GM12875 (cell line): ENCODE data around the gene SIRT7.

Source experiments
- H3K4me3 ChIP-seq: one replicate; pipeline ENCODE4 v1.5.1; 2011; ENCODE audit warnings: low read depth, low read length, control low read depth
- TF ChIP-seq, protein P1 (sequence below): IDR thresholded peaks from 2 replicates; pipeline ENCODE4 v1.5.1; 2011; ENCODE audit warnings: low read depth, mild to moderate bottlenecking, control low read depth, inconsistent platforms, low read length, moderate library complexity, borderline replicate concordance; ENCODE audit not compliant: insufficient read depth

SIRT7 gene, protein sequence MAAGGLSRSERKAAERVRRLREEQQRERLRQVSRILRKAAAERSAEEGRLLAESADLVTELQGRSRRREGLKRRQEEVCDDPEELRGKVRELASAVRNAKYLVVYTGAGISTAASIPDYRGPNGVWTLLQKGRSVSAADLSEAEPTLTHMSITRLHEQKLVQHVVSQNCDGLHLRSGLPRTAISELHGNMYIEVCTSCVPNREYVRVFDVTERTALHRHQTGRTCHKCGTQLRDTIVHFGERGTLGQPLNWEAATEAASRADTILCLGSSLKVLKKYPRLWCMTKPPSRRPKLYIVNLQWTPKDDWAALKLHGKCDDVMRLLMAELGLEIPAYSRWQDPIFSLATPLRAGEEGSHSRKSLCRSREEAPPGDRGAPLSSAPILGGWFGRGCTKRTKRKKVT

DNA sequence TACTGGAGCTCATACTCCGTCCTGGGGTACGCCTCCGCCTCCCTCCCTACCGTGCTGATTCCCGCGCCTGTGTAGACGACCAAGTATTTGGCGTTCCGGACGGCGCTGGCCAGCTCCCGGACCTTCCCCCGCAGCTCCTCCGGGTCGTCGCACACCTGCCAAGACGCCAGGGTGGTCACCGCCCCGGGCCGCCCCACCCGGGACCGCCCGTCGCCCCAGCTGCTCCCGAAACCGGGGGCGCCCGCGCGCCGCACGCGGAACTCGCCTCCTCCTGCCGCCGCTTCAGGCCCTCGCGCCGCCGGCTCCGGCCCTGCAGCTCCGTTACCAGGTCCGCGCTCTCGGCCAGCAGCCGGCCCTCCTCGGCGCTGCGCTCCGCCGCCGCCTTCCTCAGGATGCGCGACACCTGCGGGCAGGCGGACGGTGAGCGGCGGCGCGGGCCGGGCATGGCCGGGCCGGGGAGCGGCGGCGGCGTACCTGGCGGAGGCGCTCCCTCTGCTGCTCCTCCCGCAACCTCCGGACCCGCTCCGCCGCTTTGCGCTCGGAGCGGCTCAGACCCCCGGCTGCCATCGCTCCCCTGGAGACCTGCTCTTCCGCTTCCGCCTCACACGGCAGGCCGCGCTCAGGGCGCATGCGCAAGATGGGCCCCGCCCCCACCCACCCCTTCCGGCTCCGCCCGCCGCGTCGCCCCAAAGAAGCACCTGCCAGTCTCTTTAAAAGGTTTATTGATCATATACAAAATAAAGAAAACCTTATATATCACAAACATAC lies at the start of gene SIRT7:
TSS of gene SIRT7 (minus strand) at position 612 of the 768 bp plus-strand sequence. CDS start at position 567, 45 bp downstream.
- H3K4me3 ChIP-seq: peak within 1 kb of the TSS; percentile 65
- TF ChIP-seq, protein P1, sequence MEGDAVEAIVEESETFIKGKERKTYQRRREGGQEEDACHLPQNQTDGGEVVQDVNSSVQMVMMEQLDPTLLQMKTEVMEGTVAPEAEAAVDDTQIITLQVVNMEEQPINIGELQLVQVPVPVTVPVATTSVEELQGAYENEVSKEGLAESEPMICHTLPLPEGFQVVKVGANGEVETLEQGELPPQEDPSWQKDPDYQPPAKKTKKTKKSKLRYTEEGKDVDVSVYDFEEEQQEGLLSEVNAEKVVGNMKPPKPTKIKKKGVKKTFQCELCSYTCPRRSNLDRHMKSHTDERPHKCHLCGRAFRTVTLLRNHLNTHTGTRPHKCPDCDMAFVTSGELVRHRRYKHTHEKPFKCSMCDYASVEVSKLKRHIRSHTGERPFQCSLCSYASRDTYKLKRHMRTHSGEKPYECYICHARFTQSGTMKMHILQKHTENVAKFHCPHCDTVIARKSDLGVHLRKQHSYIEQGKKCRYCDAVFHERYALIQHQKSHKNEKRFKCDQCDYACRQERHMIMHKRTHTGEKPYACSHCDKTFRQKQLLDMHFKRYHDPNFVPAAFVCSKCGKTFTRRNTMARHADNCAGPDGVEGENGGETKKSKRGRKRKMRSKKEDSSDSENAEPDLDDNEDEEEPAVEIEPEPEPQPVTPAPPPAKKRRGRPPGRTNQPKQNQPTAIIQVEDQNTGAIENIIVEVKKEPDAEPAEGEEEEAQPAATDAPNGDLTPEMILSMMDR: no peak

DNA sequence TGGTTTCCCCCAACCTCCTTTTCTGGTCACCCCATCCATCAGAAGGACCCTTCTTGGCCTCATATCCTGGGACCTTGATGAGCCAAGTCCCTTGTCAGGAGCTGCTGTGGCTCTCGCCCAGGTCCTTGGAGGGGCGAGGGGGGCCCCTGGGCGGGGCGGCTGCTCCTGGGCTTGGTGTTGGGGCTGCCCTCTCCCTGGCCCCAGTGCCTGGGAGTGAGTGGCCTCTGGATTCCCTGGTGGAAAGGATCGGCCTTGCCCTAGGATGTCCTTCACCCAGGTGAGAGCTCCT lies 49.2 kb upstream of the SIRT7 start:
- TF ChIP-seq, protein P1: no peak
- H3K4me3 ChIP-seq: no peak overlapping the region

DNA sequence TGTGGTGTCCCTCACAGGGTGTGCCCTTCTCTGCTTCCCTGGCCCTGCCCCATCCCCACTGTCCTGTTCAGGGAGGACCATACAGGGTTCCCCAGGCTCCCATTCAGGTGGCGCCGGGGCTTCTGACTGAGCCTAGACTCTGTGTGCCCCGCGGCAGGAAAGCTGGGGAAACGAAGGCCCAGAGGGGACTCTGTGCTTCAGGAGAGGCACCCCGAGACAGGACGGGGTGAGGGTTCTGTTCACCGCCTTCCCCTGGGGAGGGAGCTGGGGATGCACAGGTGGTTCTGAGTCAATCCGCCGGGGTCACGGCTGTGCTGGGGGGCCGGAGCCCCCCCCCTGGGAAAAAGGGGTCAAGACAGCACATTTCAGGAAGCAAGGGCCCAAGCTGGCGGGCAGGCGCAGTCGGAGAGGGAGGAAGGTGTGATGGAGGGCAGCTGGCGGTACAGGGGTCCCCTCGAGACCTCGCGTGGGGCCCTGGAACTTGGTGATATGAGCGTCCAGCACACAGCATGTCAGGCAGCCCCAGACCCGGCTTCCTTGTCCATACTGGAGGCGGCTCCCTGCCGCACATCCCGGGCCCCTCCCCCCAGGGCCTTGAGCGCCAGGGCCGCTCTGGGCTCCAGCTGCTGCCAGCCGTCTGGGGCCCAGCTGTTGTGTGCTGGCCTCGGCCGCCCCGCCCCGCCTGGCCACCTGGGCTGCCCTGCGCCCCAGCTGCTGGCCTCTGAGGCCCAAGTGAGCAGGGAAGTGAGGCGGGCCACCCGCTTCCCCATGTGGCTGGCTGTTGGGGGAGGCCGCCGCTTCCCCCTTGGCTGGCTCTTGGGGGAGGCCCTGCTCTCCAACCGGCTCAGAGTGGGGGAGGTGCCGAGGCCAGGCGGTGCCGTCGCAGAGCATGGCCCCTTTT lies 48.6 kb upstream of the SIRT7 start:
- no peak overlapping the region for H3K4me3 ChIP-seq
- TF ChIP-seq, protein P1: no peak

DNA sequence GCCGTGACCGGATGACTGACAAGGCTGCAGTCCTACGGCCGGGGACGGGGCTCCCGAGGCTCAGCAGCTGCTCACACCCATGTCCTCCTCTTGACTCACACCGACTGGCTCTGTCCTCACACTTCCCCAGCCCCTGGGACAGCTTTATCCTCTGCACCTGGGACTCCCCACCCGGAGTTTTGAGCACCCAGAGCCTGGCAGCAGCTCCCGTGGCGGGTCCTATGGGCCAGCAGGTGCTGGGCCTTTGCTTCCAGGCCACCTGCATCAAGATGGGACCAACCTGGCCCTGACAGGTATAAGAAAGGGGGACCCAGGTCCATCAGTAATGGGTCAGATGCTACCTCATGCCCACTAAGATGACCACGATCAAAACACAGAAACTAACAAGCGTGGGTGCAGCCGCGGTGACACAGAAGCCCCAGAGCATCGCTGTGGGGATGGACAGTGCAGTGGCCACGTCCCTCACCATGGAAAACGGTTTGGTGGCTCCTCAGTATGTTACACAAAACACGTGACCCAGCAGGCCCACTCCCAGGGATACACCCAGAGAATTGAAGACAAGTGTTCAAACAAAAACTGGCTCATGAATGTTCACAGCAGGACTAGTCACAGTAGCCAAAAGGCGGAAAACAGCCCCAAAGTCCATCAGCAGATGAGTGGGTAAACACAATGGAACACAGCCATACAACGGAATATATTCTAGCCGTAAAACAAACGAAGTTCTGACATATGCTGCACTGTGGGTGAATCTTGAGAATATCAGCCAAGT lies 46.3 kb upstream of the SIRT7 start:
- no peak overlapping the region for H3K4me3 ChIP-seq
- TF ChIP-seq, protein P1: no peak

DNA sequence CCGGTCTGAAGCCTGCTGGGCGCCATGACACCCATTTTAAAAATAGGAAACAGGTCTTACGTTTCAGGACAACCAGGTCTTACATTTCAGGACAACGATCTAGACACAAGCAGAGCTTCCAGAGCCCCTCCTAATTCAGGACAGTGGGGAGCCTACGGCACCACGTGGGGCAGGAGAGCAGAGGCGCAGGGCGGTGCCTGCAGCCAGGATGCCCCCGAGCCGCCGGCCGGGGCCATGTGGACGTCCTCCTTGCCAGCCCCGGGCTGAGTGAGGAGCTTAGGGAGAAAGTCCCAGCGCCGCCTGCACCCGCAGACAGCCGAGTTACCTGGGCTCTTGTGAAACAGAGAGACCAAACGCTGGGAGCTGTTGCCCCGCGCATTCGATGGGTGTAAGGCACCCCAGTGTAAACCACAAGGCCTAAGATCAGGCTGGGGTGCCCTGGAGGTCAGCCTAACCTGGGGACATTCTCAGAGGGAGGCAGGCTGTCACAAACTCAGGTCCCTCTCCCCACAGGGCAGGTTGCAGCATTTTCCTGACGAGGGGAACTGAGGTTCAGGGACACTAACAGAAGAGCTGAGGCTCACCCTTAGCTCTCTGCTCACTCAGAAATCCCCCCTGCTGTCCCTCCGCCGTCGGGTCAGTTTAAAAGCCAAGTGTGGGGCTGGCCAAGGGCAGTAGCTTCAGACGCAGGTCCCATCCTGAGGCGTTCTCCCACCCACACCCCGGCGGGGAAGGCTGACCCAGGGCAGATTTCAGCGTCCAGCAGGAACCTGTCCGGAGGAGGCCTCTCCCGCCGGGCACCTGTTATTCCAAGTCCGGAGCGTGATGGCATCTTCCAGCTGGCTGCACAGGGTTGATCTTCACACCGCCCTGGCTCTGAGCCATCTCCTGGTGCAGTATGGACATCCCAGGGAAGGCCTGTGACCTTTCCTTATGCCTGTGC lies 44.8 kb upstream of the SIRT7 start:
- no peak overlapping the region for H3K4me3 ChIP-seq
- TF ChIP-seq, protein P1: no peak
